ENCODE measurements around the gene CCDC102A. TPM values are rescaled to one million over a fixed set of nuclear protein-coding genes. Genes with fewer than 3 reads are reported as not detected.

The CCDC102A gene
- total and polyA plus RNA-seq, 9 of the 15 experiments (the other 6 are each of a cell fraction or from before 2014, with no cell fraction given) = 0.03 to 4.9 (median 1.4) TPM

GRCh38 chr16:57530104-57530521 is 6.3 kb downstream of the CCDC102A start (continued):
- TF ChIP-seq RCOR1 (IDR thresholded peaks at IDR 0.05; ENCODE audit: borderline replicate concordance in 1 of 2, low read depth in 2 of 2, low read length in 2 of 2) (peak in 1 of 2 experiments; percentile 47; a peak in 1 of 4 replicates), DPF2 (IDR thresholded peaks at IDR 0.05) (0 out of 2 replicates have a peak, but pooled peaks have one; percentile 26), NFYB (IDR thresholded peaks at IDR 0.05; ENCODE audit: extremely low read depth, insufficient read length) (no peak), SRF (CRISPR knock-in tag; IDR thresholded peaks at IDR 0.05) (no peak), ZEB2 (IDR thresholded peaks at IDR 0.05) (no peak), ZNF780A (CRISPR knock-in tag; IDR thresholded peaks at IDR 0.05) (no peak), TFAM (CRISPR knock-in tag; conservative IDR thresholded peaks at IDR 0.05) (no peak), ZNF398 (CRISPR knock-in tag; IDR thresholded peaks at IDR 0.05) (no peak), MTA2 (IDR thresholded peaks at IDR 0.05; ENCODE audit: low read depth) (no peak), KLF6 (CRISPR knock-in tag; IDR thresholded peaks at IDR 0.05; ENCODE audit: borderline replicate concordance) (no peak), ZC3H4 (CRISPR knock-in tag; IDR thresholded peaks at IDR 0.05; ENCODE audit: borderline replicate concordance) (no peak), STAT5A (IDR thresholded peaks at IDR 0.05; ENCODE audit: borderline replicate concordance, low read length) (no peak), L3MBTL2 (IDR thresholded peaks at IDR 0.05) (0 out of 2 replicates have a peak, but pooled peaks have one; percentile 13), JUNB (CRISPR knock-in tag; conservative IDR thresholded peaks at IDR 0.05) (no peak), TRIM24 (IDR thresholded peaks at IDR 0.05) (no peak), SP1 (CRISPR knock-in tag; IDR thresholded peaks at IDR 0.05) (no peak), ETV6 (IDR thresholded peaks at IDR 0.05; ENCODE audit: borderline replicate concordance in 1 of 2, low read depth in 2 of 2, low read length in 1 of 2) (no peak), ETV6 (CRISPR knock-in tag; IDR thresholded peaks at IDR 0.05; ENCODE audit: borderline replicate concordance) (no peak), ZNF165 (CRISPR knock-in tag; IDR thresholded peaks at IDR 0.05; ENCODE audit: borderline replicate concordance) (no peak), PHB2 (IDR thresholded peaks at IDR 0.05; ENCODE audit: low read depth) (no peak), NFIC (IDR thresholded peaks at IDR 0.05) (no peak), SMARCC2 (IDR thresholded peaks at IDR 0.05; ENCODE audit: low read depth) (no peak), ILK (tag; IDR thresholded peaks at IDR 0.05; ENCODE audit: borderline replicate concordance, low read depth) (no peak), NFE2 (IDR thresholded peaks at IDR 0.05; ENCODE audit: low read depth) (peak; percentile 29; the same call in 1 of the 2 replicates), ZBTB1 (CRISPR knock-in tag; IDR thresholded peaks at IDR 0.05; ENCODE audit: borderline replicate concordance, low read depth) (no peak), PCBP1 (IDR thresholded peaks at IDR 0.05; ENCODE audit: low read depth, low read length, poor library complexity, severe bottlenecking) (no peak), MEF2A (IDR thresholded peaks at IDR 0.05; ENCODE audit: control insufficient read depth, low read depth, low read length) (no peak)
- TF ChIP-seq, protein P1, sequence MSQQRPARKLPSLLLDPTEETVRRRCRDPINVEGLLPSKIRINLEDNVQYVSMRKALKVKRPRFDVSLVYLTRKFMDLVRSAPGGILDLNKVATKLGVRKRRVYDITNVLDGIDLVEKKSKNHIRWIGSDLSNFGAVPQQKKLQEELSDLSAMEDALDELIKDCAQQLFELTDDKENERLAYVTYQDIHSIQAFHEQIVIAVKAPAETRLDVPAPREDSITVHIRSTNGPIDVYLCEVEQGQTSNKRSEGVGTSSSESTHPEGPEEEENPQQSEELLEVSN (IDR thresholded peaks at IDR 0.05; ENCODE audit: borderline replicate concordance in 1 of 2, extremely low read depth in 1 of 2, insufficient read depth in 1 of 2, insufficient read length in 1 of 2, low read depth in 1 of 2, low read length in 1 of 2, poor library complexity in 1 of 2, severe bottlenecking in 1 of 2) = peak in 1 of 2 experiments; percentile 15

Data from K562 (cell line).